T-helper 2 cell treated with Interferon-gamma antibody and Interleukin-4, amounts not matched to agents 5 μg/mL and 100 μg/mL, for 36 hours (primary cell): Measurements from ENCODE around the gene LHX5.

Experiments
- DNase-seq: peaks from one replicate; pipeline ENCODE4 v3.0.0; 2021; ENCODE audit warnings: low spot score
- H3K27ac Mint-ChIP-seq: one replicate; pipeline ENCODE4 v1.8.0; 2021; ENCODE audit warnings: mild to moderate bottlenecking, mixed read lengths
- H3K27me3 Mint-ChIP-seq: one replicate; pipeline ENCODE4 v1.8.0; 2021; ENCODE audit warnings: low read depth, mixed read lengths
- H3K36me3 Mint-ChIP-seq: one replicate; pipeline ENCODE4 v1.8.0; 2021; ENCODE audit warnings: low read depth, mixed read lengths
- H3K4me1 Mint-ChIP-seq: one replicate; pipeline ENCODE4 v1.8.0; 2021; ENCODE audit warnings: low read depth, mixed read lengths
- H3K4me3 Mint-ChIP-seq: one replicate; pipeline ENCODE4 v1.8.0; 2022; ENCODE audit warnings: mild to moderate bottlenecking, moderate library complexity, mixed read lengths
- H3K9me3 Mint-ChIP-seq: one replicate; pipeline ENCODE4 v1.8.0; 2021; ENCODE audit warnings: mixed read lengths

LHX5 gene

DNA sequence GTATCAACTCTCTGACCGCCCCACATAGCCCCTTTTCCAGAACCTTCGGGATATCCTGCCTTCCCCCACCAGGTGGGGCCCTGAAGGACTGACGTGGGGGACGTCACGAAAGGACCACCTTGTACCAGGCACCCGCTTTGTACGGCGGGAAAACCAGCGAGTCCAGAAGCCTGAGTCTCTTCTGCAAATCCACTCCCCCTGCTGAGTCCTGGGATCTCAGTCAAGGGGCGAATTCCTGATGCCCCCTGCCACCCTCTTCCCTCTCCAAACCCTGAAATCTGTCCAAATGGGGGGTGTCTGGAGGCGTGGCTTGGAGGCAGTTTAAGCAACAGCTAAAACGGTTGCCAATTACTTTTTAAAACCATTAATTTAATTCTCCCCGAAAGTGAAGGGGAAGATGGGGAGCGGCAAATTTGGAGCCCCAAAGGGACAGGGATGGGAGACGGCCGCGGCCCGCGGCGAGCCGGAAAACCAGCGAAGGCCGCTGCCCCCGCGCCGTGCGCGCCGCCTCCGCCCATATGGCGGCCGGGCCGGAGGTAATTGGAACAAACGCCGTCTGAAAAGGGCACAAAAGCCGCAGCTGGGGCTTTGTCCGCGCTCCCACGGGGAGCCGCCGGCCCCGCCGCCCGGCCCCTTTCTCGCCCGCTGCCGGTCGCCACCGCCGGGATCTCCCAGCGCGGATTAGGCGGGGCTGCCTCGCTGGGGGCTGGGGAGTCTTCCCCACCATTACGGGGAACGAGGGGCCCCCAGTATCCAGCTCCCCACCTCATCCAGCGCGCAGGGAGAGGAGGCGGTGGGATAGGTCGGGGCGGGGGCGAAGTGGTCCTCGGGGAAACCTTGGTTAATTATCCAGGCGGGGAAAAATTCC lies 6.6 kb downstream of the LHX5 start:
- no peaks in the 10 kb centered on the region for H3K9me3 Mint-ChIP-seq
- DNase-seq, result no peak
- H3K27ac Mint-ChIP-seq, result no peak overlapping the region
- H3K4me1 Mint-ChIP-seq, result peaks cover 12% of the 10 kb centered on the region
- H3K36me3 Mint-ChIP-seq, result peaks cover 1% of the 10 kb centered on the region
- peaks cover 61% of the 10 kb centered on the region for H3K27me3 Mint-ChIP-seq
- H3K4me3 Mint-ChIP-seq, result no peak overlapping the region

DNA sequence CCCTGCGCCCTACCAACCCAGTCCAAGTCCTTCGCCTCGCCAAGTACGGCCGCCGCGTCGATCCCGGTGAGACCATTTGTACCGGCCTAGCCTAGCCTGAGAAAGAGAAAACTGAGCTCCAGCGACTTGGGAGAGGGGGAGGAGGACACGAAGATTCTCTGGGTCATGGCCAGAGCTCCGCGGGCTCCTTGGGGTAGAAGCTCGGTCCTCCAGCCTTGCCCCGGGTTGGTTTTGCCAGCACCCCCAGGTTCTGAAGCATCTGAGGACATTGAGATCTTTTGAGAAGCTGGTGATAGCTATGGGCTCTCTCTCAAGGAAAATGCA lies 7.3 kb downstream of the LHX5 start:
- no peak overlapping the region for H3K4me3 Mint-ChIP-seq
- H3K9me3 Mint-ChIP-seq, result no peaks in the 10 kb centered on the region
- no peak for DNase-seq
- peaks cover 12% of the 10 kb centered on the region for H3K4me1 Mint-ChIP-seq
- peaks cover 1% of the 10 kb centered on the region for H3K36me3 Mint-ChIP-seq
- peak overlapping the region; percentile 41 for H3K27ac Mint-ChIP-seq
- peaks cover 58% of the 10 kb centered on the region for H3K27me3 Mint-ChIP-seq

DNA sequence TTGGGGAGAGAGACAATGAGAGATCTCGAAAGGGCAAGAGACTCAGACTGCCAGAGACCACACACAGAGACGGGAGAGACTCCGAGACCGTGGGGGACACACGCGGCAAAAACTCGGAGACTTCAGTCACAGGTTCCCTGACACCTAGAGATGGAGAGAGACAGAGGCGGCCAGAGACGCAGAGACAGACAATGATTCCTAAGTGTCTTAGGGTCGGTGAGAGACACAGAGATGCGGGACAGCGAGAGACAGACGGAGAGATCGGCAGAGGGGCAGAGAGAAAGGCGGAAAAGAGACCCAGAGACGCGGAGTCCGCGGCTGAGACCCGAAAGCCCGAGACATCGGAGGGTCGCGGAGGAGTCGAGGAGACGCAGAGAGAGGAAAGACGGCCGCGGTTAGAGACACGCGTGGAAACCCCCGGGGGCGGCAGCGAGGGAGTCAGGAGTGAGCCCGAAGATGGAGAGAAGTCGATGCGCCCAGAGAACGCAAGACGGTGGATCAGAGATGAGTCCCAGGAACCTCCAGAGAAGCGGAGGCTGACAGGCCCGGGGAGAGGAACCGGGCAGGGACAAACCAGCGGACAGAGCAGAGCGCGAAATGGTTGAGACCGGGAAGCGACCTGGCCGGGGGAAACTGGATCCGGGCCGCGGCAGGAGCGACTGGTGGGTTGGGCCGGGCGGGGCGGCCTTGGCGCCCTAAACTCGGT lies 7.8 kb downstream of the LHX5 start:
- H3K27ac Mint-ChIP-seq, result peak overlapping the region; percentile 55
- peaks cover 58% of the 10 kb centered on the region for H3K27me3 Mint-ChIP-seq
- H3K4me1 Mint-ChIP-seq, result peaks cover 12% of the 10 kb centered on the region
- H3K4me3 Mint-ChIP-seq, result no peak overlapping the region
- H3K36me3 Mint-ChIP-seq, result peaks cover 1% of the 10 kb centered on the region
- DNase-seq, result no peak
- H3K9me3 Mint-ChIP-seq, result no peaks in the 10 kb centered on the region

DNA sequence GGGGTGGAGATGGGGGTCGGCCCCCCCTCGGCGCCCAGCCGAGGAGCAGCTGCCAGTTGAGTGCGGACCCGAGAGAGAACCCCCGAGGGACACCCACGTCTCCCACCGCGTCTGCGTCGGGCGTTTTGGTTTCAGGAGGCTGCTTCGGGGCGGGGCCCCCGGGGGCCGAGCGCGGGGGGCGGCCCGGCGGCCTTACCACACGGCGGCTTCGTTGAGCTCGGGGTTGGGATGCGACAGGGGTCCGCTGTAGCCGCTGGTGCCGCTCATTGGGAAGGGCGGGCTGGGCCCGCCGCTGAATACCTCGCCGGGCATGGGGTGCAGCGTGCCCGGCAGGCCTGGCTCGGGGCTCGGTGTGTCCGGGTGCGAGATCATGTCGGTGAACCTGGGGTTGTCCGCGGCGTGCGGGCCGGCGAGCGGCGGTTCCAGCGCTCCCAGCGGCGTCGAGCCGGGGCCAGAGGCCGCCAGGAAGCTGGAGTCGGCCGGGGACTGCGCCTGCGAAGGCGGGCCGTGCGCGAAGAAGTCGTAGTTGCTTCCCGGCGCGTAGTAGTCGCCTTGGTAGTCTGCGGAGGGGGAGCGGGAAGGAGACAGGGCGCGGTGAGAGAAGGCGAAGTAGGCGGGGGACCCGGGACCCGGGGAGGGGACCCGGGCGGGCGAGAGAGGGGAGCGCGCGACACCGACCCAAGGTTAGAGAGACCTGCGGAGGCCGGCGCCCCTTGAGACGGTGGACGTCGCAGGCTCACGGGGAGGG lies 8.5 kb downstream of the LHX5 start:
- H3K4me3 Mint-ChIP-seq, result no peak overlapping the region
- H3K9me3 Mint-ChIP-seq, result no peaks in the 10 kb centered on the region
- peaks cover 12% of the 10 kb centered on the region for H3K4me1 Mint-ChIP-seq
- peaks cover 55% of the 10 kb centered on the region for H3K27me3 Mint-ChIP-seq
- H3K27ac Mint-ChIP-seq, result peak overlapping the region; percentile 55
- no peak for DNase-seq
- H3K36me3 Mint-ChIP-seq, result peaks cover 1% of the 10 kb centered on the region

DNA sequence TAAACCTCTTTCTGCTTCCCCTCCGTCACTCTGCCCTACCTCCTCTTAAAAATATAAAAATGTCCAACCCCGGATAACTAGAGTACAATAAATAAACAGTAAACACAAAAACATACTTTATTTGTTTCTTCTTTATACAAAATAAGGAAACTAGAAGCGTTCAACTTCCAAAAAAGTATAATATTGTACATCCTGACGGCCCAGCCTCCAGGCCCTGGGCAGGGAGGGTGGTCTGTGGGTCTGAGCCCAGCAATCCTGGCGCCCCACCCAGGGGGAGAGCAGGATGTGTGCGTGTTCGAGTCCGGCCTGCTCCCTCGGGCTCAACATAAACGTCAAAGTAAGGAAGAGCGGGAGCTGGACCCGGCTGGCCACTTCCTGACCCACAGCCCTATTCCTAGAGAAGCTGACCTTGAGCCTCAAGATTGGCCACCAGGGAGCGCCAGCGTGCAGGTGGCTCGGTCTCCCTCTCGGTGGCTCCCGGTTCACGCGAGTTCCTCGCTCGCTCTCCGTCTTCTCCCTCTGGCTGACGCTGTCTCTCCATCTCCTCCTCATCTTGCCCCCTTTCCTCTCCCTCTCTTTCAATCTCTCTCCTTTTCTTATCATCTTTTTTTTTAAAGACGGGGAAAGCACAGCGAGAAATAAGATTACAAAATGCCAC lies 9.4 kb downstream of the LHX5 start:
- H3K4me1 Mint-ChIP-seq, result peaks cover 12% of the 10 kb centered on the region
- H3K27ac Mint-ChIP-seq, result peak overlapping the region; percentile 57
- H3K4me3 Mint-ChIP-seq, result peak overlapping the region; percentile 45
- peaks cover 55% of the 10 kb centered on the region for H3K27me3 Mint-ChIP-seq
- H3K9me3 Mint-ChIP-seq, result no peaks in the 10 kb centered on the region
- peak; percentile 46 for DNase-seq
- H3K36me3 Mint-ChIP-seq, result peaks cover 1% of the 10 kb centered on the region

DNA sequence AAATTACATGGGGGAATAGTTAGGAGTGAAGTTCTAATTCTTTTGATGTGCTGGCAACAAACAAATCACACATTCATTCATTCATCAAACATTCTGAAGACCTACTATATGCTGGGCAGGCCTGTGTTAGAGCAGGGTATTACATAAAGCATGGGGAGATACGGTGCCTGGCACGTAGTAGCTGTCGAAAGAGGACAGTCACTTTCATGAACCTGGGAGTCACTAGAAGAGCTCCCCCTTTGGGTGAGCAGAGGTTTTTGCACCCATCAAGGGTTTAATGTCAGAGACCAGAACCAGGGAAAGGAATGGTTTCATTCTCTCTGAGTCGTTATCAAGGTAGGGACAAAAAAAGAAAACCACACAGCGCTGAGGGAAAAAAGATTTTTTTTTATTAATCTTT lies 10.0 kb downstream of the LHX5 start:
- Mint-ChIP-seq H3K27ac (no peak overlapping the region), H3K36me3 (peaks cover 1% of the 10 kb centered on the region), H3K9me3 (no peaks in the 10 kb centered on the region), H3K4me3 (no peak overlapping the region), H3K27me3 (peaks cover 54% of the 10 kb centered on the region), H3K4me1 (peaks cover 10% of the 10 kb centered on the region)
- no peak for DNase-seq

DNA sequence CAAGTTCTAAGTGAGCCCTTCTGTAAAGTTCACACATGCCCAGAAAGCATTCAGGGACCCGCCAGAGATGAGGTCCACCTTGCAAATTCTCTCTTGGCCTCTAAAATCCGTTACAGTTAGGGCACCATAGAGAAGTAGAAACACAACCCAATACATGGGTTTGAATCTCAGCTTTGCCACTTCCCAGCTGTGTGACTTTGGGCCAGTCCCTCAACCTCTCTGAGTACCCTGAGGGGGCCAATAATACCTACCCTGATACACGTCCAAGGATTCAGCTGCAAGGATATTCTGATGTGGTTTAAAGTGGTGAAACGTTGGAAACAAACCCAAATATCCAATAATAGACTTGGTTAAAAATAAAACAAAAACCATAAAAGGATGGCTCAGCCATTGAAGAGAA lies 11.7 kb downstream of the LHX5 start:
- Mint-ChIP-seq H3K27ac (no peak overlapping the region), H3K4me3 (no peak overlapping the region), H3K27me3 (peaks cover 46% of the 10 kb centered on the region), H3K36me3 (no peaks in the 10 kb centered on the region), H3K4me1 (peaks cover 10% of the 10 kb centered on the region), H3K9me3 (no peaks in the 10 kb centered on the region)
- no peak for DNase-seq

DNA sequence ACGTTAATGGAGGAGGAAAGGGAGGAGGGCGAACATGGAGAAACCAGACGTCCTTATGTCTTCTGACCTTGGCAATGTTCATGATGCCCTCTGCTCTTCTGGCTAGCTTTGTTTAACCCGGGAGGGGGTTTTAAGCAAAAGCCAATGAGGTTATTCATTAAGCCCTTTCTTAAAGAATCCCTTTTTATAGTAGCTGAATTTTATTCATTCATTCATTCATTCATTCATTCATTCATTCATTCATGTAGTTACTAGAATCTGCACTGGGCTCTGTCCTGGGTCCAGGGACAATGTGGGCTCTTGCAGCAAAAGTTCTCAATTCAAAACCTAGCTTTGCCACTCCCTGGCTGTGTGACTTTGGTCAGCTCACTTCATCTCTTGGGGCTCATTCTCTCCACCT lies 14.0 kb downstream of the LHX5 start:
- peaks cover 29% of the 10 kb centered on the region for H3K27me3 Mint-ChIP-seq
- no peaks in the 10 kb centered on the region for H3K36me3 Mint-ChIP-seq
- H3K9me3 Mint-ChIP-seq, result no peaks in the 10 kb centered on the region
- H3K27ac Mint-ChIP-seq, result no peak overlapping the region
- H3K4me1 Mint-ChIP-seq, result peaks cover 6% of the 10 kb centered on the region
- H3K4me3 Mint-ChIP-seq, result no peak overlapping the region
- DNase-seq, result no peak

DNA sequence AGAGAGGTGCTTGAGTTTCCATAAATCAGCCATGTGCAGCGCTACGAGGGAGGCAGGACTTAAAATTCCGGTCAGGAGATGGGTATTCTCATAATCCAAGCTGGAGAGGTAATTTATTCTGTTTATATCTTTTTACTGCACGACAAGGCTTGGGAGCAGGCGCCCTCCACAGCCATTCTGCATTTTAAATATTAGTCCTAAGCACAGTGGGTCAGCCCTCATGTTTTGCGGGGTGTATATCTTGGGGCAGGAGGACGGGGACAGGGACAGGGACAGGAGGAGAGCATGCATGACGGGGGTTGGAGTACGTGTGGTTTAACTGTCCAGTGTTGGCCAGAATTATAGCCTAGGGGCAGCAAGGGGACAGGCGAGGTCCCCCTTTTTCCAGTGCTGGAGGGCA lies 14.5 kb downstream of the LHX5 start:
- Mint-ChIP-seq H3K4me3 (no peak overlapping the region), H3K4me1 (peaks cover 2% of the 10 kb centered on the region), H3K27me3 (peaks cover 24% of the 10 kb centered on the region)

DNA sequence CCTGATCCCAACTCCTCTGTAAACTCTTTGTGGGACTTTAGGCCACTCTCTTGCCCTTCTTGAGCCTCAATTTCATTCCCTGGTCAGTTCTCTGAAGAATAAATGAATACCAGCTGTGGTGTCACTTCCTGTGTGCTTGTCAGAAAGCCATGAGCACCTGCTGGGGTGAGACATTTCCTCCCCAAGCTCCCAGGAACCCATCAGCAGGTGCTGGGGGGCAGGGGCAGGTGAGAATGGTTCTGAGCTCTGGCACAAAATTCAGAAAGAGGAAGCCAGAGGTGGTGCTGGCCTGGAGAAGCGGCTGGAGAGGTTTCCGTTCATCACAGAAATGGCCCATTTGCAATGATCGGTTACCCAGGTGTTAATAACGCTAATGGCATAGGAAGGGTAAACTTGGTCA lies 14.9 kb downstream of the LHX5 start:
- Mint-ChIP-seq H3K4me3 (no peak overlapping the region), H3K36me3 (no peaks in the 10 kb centered on the region), H3K27me3 (peaks cover 21% of the 10 kb centered on the region), H3K4me1 (no peaks in the 10 kb centered on the region), H3K27ac (no peak overlapping the region), H3K9me3 (no peaks in the 10 kb centered on the region)
- DNase-seq, result no peak

More for the DNA sequence above, 14.5 kb downstream of the LHX5 start:
- DNase-seq, result no peak
- no peaks in the 10 kb centered on the region for H3K9me3 Mint-ChIP-seq
- H3K36me3 Mint-ChIP-seq, result no peaks in the 10 kb centered on the region
- H3K27ac Mint-ChIP-seq, result no peak overlapping the region

DNA sequence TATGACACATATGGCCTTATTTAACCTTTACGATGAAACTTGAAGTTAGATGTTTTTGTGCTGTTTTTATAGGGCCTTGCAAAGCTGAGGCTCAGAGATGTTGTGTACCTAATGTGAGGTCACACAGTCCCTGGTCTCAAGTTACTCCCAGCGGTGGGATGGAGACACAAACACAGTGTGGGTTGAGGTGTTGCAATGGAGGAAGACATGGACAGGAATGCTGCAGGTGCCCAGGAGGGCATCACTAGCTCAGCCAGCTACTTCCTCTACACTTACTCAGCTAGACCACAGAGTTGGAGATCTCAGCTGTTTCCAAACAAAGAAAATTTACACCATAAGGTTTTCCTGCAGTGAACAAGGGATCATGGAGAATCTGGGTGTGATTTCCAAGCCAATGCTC lies 15.5 kb downstream of the LHX5 start:
- Mint-ChIP-seq H3K4me3 (no peak overlapping the region), H3K36me3 (no peaks in the 10 kb centered on the region), H3K4me1 (no peaks in the 10 kb centered on the region), H3K27ac (no peak overlapping the region), H3K9me3 (no peaks in the 10 kb centered on the region), H3K27me3 (peaks cover 17% of the 10 kb centered on the region)
- no peak for DNase-seq

DNA sequence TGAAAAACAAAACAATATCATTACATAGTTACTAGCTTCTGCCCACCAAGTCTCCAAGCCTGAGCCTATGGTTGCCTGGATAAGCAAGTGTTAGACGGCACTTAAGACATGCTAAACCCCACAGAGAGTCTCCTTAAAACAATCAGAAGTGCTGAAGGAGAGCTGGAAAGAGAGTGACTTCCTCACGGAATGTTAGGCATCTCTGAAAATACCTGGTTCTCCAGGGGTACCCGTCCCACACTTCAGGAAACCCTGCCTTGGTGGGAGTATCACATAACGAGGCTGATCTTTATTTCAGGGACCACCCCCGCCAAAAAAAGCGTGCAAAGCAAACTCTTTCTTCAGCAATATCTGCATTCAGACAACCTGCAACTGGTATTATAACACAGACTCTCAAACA lies 18.3 kb downstream of the LHX5 start:
- H3K9me3 Mint-ChIP-seq, result no peaks in the 10 kb centered on the region
- no peak overlapping the region for H3K27ac Mint-ChIP-seq
- no peaks in the 10 kb centered on the region for H3K4me1 Mint-ChIP-seq
- DNase-seq, result no peak
- peaks cover 14% of the 10 kb centered on the region for H3K27me3 Mint-ChIP-seq
- H3K36me3 Mint-ChIP-seq, result no peaks in the 10 kb centered on the region
- no peak overlapping the region for H3K4me3 Mint-ChIP-seq

DNA sequence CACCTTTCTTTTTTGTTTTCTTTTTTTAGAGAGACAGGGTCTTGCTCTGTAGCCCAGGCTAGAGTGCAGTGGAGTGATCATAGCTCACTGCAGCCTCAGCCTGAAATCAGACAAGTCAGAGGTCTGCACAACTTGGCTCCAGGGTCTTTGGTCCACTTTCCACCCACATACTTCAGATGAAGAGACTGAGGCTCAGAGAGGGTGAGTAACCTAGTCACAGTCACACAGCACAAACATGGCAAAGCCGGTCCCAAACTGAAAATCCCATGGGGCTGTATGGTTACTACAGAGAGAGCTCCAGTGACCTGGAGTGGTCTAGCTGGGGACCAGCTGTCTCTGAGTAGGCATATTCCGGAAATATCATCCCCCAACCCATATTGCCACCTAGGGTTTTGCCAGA lies 19.2 kb downstream of the LHX5 start:
- Mint-ChIP-seq H3K36me3 (no peaks in the 10 kb centered on the region), H3K27me3 (peaks cover 13% of the 10 kb centered on the region), H3K9me3 (no peaks in the 10 kb centered on the region), H3K4me3 (no peak overlapping the region), H3K27ac (no peak overlapping the region), H3K4me1 (no peaks in the 10 kb centered on the region)
- no peak for DNase-seq

DNA sequence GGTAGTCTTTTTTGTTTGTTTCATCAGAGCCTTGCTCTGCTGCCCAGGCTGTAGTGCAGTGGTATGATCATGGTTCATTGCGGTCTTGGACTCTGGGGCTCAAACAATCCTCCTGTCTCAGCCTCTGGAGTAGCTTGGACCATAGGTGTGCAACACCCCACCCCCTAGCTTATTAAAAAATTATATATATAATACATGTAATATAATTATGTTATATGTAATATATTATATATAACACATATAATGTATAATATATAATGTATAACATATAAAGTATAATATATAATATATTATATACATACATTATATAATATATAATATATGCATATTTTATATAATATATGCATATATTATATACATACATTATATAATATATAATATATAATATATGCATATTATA lies 21.8 kb downstream of the LHX5 start:
- no peaks in the 10 kb centered on the region for H3K4me1 Mint-ChIP-seq
- no peak overlapping the region for H3K27ac Mint-ChIP-seq
- H3K4me3 Mint-ChIP-seq, result no peak overlapping the region
- H3K9me3 Mint-ChIP-seq, result peaks cover 12% of the 10 kb centered on the region
- no peaks in the 10 kb centered on the region for H3K36me3 Mint-ChIP-seq
- H3K27me3 Mint-ChIP-seq, result peaks cover 9% of the 10 kb centered on the region
- no peak for DNase-seq
